DMS153 (cell line): ENCODE measurements around the gene ATP9A.

Experiments
- DNase-seq: peaks from one replicate; lab custom pipeline; 2025; lab: John Stamatoyannopoulos, UW

The ATP9A gene

GRCh38 chr20:51595058-51595532 lies 173.1 kb downstream of the ATP9A start:
- peak; percentile 71 for DNase-seq

GRCh38 chr20:51594236-51595057 lies 173.7 kb downstream of the ATP9A start:
- no peak for DNase-seq

GRCh38 chr20:51593584-51593983 lies 174.6 kb downstream of the ATP9A start:
- DNase-seq = no peak

GRCh38 chr20:51592564-51592963 lies 175.6 kb downstream of the ATP9A start:
- no peak for DNase-seq

GRCh38 chr20:51591871-51592270 lies 176.3 kb downstream of the ATP9A start:
- no peak for DNase-seq

GRCh38 chr20:51588762-51589161 lies 179.4 kb downstream of the ATP9A start:
- no peak for DNase-seq

GRCh38 chr20:51587145-51587544 lies 181.0 kb downstream of the ATP9A start:
- no peak for DNase-seq

- no peak for DNase-seq
Measured at GRCh38 chr20:51586005-51586440, 182.2 kb downstream of the ATP9A start.

- no peak for DNase-seq
Measured at GRCh38 chr20:51585148-51585547, 183.0 kb downstream of the ATP9A start.

- no peak for DNase-seq
Measured at GRCh38 chr20:51584737-51585136, 183.5 kb downstream of the ATP9A start.

GRCh38 chr20:51584116-51584515 lies 184.1 kb downstream of the ATP9A start:
- DNase-seq = no peak

- peak; percentile 75 for DNase-seq
Measured at GRCh38 chr20:51583499-51583898, 184.7 kb downstream of the ATP9A start.

GRCh38 chr20:51583073-51583472 lies 185.1 kb downstream of the ATP9A start:
- DNase-seq = no peak

GRCh38 chr20:51581571-51581970 lies 186.6 kb downstream of the ATP9A start:
- DNase-seq = no peak

GRCh38 chr20:51579137-51579536 lies 189.1 kb downstream of the ATP9A start:
- no peak for DNase-seq

GRCh38 chr20:51578145-51578459 lies 190.1 kb downstream of the ATP9A start:
- no peak for DNase-seq

- no peak for DNase-seq
Measured at GRCh38 chr20:51577432-51578144, 190.6 kb downstream of the ATP9A start.

GRCh38 chr20:51575486-51575885 lies 192.7 kb downstream of the ATP9A start:
- DNase-seq = no peak

- DNase-seq = no peak
Measured at GRCh38 chr20:51574248-51575033, 193.7 kb downstream of the ATP9A start.

GRCh38 chr20:51573576-51574243 lies 194.5 kb downstream of the ATP9A start:
- no peak for DNase-seq

- no peak for DNase-seq
Measured at GRCh38 chr20:51571460-51571794, 196.8 kb downstream of the ATP9A start.
